RWPE1 (cell line): ENCODE results near the gene FAM120AOS.

Experiments used
- CTCF ChIA-PET: fragments of 350-600 bp; sonication (Branson Sonifier 250); formaldehyde crosslinking; extraction: SDS; loops from one replicate; lab custom pipeline; 2021; lab: Yijun Ruan, JAX
- POLR2A ChIA-PET: fragments of 400-600 bp; formaldehyde crosslinking; extraction: SDS; loops from one replicate; lab custom pipeline; 2020; ENCODE audit warnings: antibody characterized with exemption; ENCODE audit not compliant: low non-redundant PET; lab: Yijun Ruan, JAX
- DNase-seq: peaks from one replicate; pipeline ENCODE4 v3.0.0; 2012; ENCODE audit warnings: low spot score
- H3K27ac ChIP-seq: fragments of 450-650 bp; 2 replicates; pipeline ENCODE4 v1.5.1; 2017
- CTCF ChIP-seq: fragments of 450-650 bp; conservative IDR thresholded peaks from 2 replicates; pipeline ENCODE4 v1.5.1; 2017; ENCODE audit warnings: low read depth, mild to moderate bottlenecking

Gene FAM120AOS

GRCh38 chr9:93465855-93466254 lies 12.5 kb upstream of the FAM120AOS start:
- H3K27ac ChIP-seq = no peak overlapping the region
- DNase-seq = no peak
- ChIA-PET POLR2A (no interaction called here), CTCF (interaction anchor here (0.6 to 0.8 kb wide), 3 partner anchors 12 to 95 kb away, joined by 3 to 4 read pairs (median 3); partner anchors contain the start of gene FAM120AOS)
- no peak for TF ChIP-seq CTCF

- DNase-seq = no peak
- CTCF ChIA-PET = interaction anchor here (1.5 kb wide), 1 partner anchor 12 kb away, joined by 6 read pairs; the partner anchor contains the start of gene FAM120AOS
- POLR2A ChIA-PET = no interaction called here
- TF ChIP-seq CTCF = no peak
- no peak overlapping the region for H3K27ac ChIP-seq
These were observed 11.5 kb upstream of the FAM120AOS start for GRCh38 chr9:93464876-93465275.

- no peak overlapping the region for H3K27ac ChIP-seq
- no peak for TF ChIP-seq CTCF
- DNase-seq = no peak
- ChIA-PET CTCF (interaction anchor here (1.5 kb wide), 1 partner anchor 11 kb away, joined by 6 read pairs; the partner anchor contains the start of gene FAM120AOS), POLR2A (no interaction called here)
These were observed 11.0 kb upstream of the FAM120AOS start for GRCh38 chr9:93464395-93464794.

GRCh38 chr9:93463638-93464248 lies 10.4 kb upstream of the FAM120AOS start:
- CTCF ChIA-PET = interaction anchor here (0.5 to 1.5 kb wide), 3 partner anchors 11 to 363 kb away, joined by 4 to 6 read pairs (median 4); partner anchors contain the start of gene FAM120AOS
- POLR2A ChIA-PET = no interaction called here
- DNase-seq = no peak
- H3K27ac ChIP-seq = no peak overlapping the region
- TF ChIP-seq CTCF = no peak

GRCh38 chr9:93461821-93462220 lies 8.4 kb upstream of the FAM120AOS start:
- H3K27ac ChIP-seq = no peak overlapping the region
- ChIA-PET POLR2A (no interaction called here), CTCF (no interaction called here)
- no peak for DNase-seq
- no peak for TF ChIP-seq CTCF

GRCh38 chr9:93461414-93461743 lies 8.0 kb upstream of the FAM120AOS start:
- H3K27ac ChIP-seq = no peak overlapping the region
- ChIA-PET POLR2A (no interaction called here), CTCF (no interaction called here)
- TF ChIP-seq CTCF = no peak
- DNase-seq = no peak
